ENCODE results near the gene SIGLEC14.

GRCh38 chr19:51693819-51694218, 47.2 kb upstream of the SIGLEC14 start:
- TF ChIP-seq ZNF585B (tag by site-specific recombination; IDR thresholded peaks at IDR 0.05) (no peak), CTCF (tag by site-specific recombination; IDR thresholded peaks at IDR 0.05) (no peak), YY1 (tag by site-specific recombination; IDR thresholded peaks at IDR 0.05) (no peak), GLIS1 (tag by site-specific recombination; IDR thresholded peaks at IDR 0.05) (no peak), RBAK (tag by site-specific recombination; IDR thresholded peaks at IDR 0.05) (no peak), MYNN (tag by site-specific recombination; IDR thresholded peaks at IDR 0.05; ENCODE audit: borderline replicate concordance) (no peak), KLF1 (tag by site-specific recombination; IDR thresholded peaks at IDR 0.05) (no peak), EGR2 (tag by site-specific recombination; IDR thresholded peaks at IDR 0.05; ENCODE audit: low read depth) (no peak), ZNF513 (tag by site-specific recombination; IDR thresholded peaks at IDR 0.05) (no peak), ZNF747 (tag by site-specific recombination; IDR thresholded peaks at IDR 0.05) (no peak), ZBTB7A (tag by site-specific recombination; IDR thresholded peaks at IDR 0.05; ENCODE audit: low read depth) (no peak), ZNF366 (tag by site-specific recombination; conservative IDR thresholded peaks at IDR 0.05) (no peak), GFI1B (tag by site-specific recombination; IDR thresholded peaks at IDR 0.05) (no peak)
- TF ChIP-seq, protein P1, sequence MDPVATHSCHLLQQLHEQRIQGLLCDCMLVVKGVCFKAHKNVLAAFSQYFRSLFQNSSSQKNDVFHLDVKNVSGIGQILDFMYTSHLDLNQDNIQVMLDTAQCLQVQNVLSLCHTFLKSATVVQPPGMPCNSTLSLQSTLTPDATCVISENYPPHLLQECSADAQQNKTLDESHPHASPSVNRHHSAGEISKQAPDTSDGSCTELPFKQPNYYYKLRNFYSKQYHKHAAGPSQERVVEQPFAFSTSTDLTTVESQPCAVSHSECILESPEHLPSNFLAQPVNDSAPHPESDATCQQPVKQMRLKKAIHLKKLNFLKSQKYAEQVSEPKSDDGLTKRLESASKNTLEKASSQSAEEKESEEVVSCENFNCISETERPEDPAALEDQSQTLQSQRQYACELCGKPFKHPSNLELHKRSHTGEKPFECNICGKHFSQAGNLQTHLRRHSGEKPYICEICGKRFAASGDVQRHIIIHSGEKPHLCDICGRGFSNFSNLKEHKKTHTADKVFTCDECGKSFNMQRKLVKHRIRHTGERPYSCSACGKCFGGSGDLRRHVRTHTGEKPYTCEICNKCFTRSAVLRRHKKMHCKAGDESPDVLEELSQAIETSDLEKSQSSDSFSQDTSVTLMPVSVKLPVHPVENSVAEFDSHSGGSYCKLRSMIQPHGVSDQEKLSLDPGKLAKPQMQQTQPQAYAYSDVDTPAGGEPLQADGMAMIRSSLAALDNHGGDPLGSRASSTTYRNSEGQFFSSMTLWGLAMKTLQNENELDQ (tag by site-specific recombination; IDR thresholded peaks at IDR 0.05; ENCODE audit: low read depth): no peak

Measured in HEK293 (cell line).